Stimulated activated CD4-positive, alpha-beta T cell treated with anti-CD3 and anti-CD28 coated beads, Interleukin-2, amount 100 ng/mL, for 4 hours (primary cell): ENCODE measurements around the gene CORT.
A peak's percentile ranks its signal among the peaks of the same experiment; 100 is the strongest.
"Not testable (repeated sequence)": the region's sequence is repeated elsewhere in the genome, so short reads cannot be mapped to it uniquely, and the experiment has no call there.

Experiments
- DNase-seq: peaks from one replicate; pipeline ENCODE4 v3.0.0-alpha.2; 2020; ENCODE audit warnings: low read depth

CORT gene

DNA sequence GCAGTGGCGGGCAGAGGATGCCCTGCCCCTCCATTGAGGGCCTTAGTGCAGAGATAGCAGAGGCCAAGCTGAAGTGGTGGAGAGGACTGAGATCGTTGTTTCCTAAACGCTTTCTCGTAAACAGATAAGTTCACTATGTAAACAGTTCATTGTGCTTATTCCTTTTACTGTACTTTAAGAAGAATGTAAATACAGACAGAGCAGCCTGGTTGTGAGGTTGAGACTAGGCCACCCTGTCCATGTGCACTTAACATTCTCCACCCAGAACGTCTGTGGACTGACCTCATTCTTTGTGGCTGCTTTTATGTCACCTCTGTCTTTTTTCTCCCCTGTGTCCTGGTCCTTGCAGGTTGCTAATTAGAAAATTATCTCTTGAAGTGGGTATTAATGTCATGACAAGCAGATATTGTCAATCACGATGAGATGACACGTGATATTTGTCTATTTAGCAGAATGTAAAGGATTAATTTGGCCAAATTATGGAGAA lies 11.1 kb upstream of the CORT start:
- no peak for DNase-seq

DNA sequence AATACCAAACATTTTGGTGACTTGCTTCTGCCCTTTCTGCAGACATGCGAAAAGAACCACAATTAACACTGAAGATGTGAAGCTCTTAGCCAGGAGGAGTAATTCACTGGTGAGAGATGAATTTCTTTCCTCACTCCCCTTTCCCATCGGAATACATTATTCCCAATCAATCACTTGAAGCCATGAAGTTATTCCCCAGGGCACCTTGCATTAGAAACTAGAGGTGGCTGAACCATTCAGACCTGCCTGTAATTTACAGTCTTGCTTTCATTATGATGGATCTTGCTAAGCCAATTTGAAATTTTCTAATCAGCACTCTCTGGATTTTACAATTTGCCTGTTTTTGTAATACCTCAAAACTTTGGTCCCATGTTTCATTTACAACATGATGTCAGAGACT lies 9.5 kb upstream of the CORT start:
- no peak for DNase-seq

- DNase-seq, result no peak
These were observed 9.0 kb upstream of the CORT start for GRCh38 chr1:10440794-10441193.

- DNase-seq, result no peak
These were observed 5.6 kb upstream of the CORT start for GRCh38 chr1:10444248-10444647.

DNA sequence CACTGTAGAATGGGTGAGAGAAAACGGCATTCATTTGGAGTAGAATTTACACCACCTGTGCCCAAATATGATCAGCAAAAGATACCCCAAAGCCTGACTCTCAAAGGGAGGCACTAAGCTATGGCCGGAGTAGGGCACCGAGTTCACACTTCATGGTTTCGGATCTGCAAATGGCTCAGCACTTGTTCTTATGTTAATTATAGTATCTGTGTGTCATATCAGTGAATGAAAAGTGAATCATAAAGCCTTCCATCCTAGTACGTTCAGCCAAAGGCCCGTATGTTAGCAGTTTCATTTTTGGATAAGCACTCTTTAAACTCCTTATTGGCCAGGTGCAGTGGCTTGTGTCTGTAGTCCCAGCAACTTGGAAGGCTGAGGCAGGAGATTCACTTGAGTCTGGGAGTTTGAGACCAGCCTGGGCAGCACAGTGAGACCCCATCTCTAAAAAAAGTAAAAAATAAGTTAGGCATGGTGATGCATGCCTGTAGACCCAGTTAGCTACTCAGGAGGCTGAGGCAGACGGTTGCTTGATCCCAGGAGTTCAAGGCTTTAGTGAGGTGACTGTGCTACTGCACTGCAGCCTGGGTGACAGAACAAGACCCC lies 4.9 kb upstream of the CORT start:
- no peak for DNase-seq

DNA sequence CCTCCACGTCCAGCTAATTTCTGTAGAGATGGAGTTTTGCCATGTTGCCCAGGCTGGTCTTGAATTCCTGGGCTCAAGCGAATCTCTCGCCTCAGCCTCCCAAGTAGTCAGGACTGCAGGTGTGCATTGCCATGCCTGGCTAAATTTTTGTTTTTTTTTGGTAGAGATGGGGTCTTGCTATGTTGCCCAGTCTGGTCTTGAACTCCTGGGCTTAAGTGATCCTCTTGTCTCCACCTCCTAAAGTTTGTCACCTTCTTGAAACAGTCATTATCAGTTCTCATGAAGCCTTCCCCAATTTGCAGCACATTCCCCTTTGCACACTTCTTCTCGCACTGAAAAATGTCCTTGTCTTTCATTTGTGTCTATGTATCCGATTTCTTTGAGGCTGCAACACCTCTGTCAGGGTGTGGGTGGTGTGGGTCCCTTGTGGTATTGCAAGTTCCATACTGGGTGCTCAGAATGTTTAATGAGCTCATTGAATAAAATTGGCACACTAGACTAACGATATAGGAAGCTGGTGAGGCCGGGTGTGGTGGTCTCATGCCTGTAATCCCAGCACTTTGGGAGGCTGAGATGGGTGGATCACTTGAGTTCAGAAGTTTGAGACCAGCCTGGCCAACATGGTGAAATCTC lies 2.9 kb upstream of the CORT start:
- no peak for DNase-seq

DNA sequence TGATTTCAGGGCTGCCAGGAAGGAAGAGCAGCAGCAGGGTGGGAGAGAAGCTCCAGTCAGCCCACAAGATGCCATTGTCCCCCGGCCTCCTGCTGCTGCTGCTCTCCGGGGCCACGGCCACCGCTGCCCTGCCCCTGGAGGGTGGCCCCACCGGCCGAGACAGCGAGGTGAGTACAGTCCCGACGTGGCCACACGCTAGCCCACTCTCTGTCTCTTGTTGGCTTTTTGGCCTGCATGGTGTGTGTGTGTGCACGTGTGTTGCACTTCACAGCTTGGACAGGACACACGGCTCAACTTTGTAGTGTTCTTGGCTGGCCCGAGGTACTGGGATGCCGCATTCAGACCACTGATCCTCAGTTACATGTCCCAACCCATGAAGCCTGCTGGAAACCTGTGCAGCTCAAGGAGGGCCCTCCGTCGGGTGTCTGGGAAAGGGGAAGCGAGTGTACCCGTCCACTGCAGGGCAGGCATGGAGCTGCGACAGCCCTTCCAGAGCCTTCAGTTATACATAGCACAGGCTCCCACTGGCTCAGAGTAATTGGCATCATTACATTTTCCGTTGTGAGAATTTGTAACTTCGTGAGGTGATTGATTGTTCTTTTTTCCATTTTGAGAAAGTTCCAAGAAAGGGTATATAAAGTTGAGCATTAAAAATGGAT lies 454 bp downstream of the CORT start:
- DNase-seq, result no peak

- DNase-seq, result no peak
These were observed 1.0 kb downstream of the CORT start for GRCh38 chr1:10450836-10451235.

DNA sequence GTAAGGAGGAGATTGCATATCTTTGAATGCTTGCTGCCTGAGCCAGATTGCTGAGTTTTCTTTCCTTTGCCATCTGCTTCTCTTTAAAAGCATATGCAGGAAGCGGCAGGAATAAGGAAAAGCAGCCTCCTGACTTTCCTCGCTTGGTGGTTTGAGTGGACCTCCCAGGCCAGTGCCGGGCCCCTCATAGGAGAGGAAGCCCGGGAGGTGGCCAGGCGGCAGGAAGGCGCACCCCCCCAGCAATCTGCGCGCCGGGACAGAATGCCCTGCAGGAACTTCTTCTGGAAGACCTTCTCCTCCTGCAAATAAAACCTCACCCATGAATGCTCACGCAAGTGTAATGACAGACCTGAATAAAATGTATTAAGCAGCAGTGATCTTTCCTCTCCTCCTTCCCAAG lies 1.5 kb downstream of the CORT start:
- no peak for DNase-seq

DNA sequence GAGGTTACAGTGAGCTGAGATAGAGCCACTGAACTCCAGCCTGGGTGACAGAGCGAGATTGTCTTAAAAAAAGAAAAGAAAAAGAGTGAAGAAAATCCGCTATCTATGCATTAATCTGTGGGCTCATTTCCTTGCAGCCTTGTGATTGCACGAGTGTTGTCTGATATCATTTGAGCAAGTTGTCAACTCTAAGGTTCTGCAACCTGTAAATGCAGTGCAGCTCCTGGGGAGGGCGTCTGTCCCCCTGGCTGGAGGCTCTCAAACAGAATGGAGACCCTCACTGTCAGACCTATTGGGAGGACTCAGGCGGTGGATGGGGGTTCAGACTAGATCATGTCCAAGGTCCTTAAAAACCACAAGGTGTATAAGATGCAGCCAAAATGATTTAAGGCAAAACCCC lies 6.2 kb downstream of the CORT start:
- no peak for DNase-seq

- no peak for DNase-seq
These were observed 6.8 kb downstream of the CORT start for GRCh38 chr1:10456661-10457060.

DNA sequence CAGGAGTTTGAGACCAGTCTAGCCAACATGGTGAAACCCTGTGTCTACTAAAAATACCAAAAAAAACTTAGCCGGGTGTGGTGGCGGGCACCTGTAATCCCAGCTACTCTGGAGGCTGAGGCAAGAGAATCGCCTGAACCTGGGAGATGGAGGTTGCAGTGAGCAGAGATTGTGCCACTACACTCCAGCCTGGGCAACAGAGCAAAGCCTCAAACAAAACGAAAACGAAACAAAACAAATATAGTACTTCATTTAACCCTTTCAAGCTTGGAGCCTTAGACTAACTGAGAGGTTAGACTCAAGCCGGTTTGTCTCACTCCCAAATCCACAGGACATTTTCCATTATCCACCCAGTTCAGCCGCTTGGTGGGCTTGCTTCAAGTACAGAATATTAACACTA lies 7.6 kb downstream of the CORT start:
- not testable (repeated sequence) for DNase-seq

GRCh38 chr1:10457875-10458274 lies 8.0 kb downstream of the CORT start:
- no peak for DNase-seq

DNA sequence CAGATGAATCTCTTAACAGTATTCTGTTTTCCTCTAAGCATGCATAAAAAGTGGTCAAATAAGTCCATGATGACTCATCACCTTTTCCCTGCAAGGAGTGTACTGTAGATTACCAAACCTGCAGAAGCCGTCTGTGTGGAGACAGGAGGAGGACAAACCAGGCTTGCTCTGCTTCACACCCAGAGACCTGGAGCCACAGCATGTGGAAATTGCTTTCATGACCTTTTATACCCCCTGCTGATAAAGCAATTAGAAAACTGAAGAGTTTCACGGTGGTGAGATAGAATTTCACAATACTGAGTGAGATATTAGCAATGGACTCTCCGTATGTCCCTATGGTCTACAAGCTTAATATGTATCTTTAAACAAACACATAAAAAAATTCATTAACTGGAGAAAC lies 9.4 kb downstream of the CORT start:
- no peak for DNase-seq

GRCh38 chr1:10467078-10467477 lies 17.2 kb downstream of the CORT start:
- no peak for DNase-seq

GRCh38 chr1:10470043-10470442 lies 20.2 kb downstream of the CORT start:
- no peak for DNase-seq

DNA sequence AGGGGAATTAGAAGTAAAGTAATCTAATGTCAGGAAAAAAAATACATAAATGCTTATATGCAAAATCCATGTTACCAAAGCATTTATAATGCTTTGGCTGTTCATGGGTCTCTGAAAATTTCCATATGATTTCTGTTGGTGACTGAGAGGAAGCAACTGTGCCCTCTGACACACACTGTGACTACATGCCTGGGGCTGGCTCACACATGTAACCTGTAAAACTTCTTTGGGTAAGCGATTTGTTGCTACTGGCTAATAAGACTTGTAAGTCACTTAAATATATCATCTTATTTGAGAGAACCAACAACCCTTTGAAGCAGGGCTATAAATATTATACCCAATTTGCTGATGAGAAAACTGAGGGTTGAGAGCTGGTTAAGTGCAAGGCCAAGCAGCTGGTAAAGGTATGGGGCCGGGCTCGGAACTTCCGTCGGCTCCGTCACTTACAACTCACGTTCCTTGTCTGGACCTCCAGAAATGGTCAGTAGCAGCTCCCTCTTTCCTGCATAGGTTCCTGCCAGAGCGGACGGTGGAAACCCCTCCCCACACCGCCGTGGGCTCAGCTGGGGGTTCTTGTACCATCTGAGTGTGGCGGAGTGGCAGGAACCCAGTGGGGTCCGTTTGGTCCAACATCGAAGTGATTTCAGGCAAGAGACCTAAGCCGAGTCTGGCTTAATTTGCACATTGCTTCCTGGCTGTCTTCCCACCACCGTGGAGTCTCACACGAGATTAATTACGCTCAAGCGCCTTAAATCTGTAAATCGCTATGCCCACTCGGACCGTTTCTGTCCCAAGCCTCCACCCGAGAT lies 21.8 kb downstream of the CORT start:
- DNase-seq, result no peak

GRCh38 chr1:10472220-10473144 lies 22.7 kb downstream of the CORT start, which contains the start of gene DFFA:
Gene DFFA, minus strand, starts transcription at chr1:10472529. Its CDS starts 71 bp downstream, at chr1:10472458.
- peak; percentile 86 for DNase-seq

DNA sequence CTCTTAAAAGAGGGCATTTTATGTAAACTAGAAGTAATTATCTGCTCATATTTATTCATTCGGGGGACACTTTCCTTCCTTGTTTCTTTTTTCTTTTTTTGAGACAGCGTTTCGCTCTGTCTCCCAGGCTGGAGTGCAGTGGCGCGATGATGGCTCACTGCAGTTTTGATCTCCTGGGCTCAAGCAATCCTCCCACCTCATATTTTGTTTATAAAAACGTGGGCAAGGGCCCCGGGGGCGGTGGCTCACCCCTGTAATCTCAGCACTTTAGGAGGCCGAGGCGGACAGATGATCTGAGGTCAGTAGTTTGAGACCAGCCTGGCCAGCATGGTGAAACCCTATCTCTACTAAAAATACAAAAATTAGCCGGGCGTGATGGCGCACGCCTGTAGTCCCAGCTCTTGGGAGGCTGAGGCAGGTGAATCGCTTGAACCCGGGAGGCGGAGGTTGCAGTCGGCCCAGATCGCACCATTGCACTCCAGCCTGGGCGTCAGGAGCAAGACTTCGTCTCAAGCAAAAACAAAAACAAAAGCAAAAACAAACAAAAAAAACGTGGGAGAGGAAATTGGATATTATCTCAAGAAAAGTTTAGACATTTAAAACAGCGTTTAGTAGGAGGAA lies 23.4 kb downstream of the CORT start:
- DNase-seq, result no peak

- DNase-seq, result not testable (repeated sequence)
These were observed 24.4 kb downstream of the CORT start for GRCh38 chr1:10474309-10474612.
